ENCODE results near the gene RPP25L. TPM values are rescaled to one million over a fixed set of nuclear protein-coding genes. Genes with fewer than 3 reads are reported as not detected.
A peak's percentile ranks its signal among the peaks of the same experiment; 100 is the strongest.

The RPP25L gene
- total RNA-seq (2021) (24.5 to 35.9 TPM (median 31.4 TPM) in 3 replicates), Bru-seq, nascent RNA (percentile 78 among the genes with signal in this experiment)
- long read RNA-seq, experiment 1, transcript RPP25L-201 (2 exons, 1,092 nt): minor isoform, 13 of 41 reads
- long read RNA-seq, experiment 1, transcript RPP25L-202 (2 exons, 888 nt): major isoform, 25 of 41 reads
- long read RNA-seq, experiment 1, partial matches to known transcripts: 3 of 41 reads
- long read RNA-seq, experiment 1, other reads (novel, unspliced or antisense): 0 of 41 reads
- long read RNA-seq, experiment 2, transcript RPP25L-202 (2 exons, 888 nt): major isoform, 13 of 39 reads
- long read RNA-seq, experiment 2, partial matches to known transcripts: 21 of 39 reads
- long read RNA-seq, experiment 2, other reads (novel, unspliced or antisense): 1 of 39 reads
- long read RNA-seq, experiment 3, transcript RPP25L-202 (2 exons, 888 nt): major isoform, 36 of 59 reads
- long read RNA-seq, experiment 3, transcript RPP25L-201 (2 exons, 1,092 nt): minor isoform, 18 of 59 reads
- long read RNA-seq, experiment 3, partial matches to known transcripts: 0 of 59 reads
- long read RNA-seq, experiment 3, other reads (novel, unspliced or antisense): 5 of 59 reads

DNA sequence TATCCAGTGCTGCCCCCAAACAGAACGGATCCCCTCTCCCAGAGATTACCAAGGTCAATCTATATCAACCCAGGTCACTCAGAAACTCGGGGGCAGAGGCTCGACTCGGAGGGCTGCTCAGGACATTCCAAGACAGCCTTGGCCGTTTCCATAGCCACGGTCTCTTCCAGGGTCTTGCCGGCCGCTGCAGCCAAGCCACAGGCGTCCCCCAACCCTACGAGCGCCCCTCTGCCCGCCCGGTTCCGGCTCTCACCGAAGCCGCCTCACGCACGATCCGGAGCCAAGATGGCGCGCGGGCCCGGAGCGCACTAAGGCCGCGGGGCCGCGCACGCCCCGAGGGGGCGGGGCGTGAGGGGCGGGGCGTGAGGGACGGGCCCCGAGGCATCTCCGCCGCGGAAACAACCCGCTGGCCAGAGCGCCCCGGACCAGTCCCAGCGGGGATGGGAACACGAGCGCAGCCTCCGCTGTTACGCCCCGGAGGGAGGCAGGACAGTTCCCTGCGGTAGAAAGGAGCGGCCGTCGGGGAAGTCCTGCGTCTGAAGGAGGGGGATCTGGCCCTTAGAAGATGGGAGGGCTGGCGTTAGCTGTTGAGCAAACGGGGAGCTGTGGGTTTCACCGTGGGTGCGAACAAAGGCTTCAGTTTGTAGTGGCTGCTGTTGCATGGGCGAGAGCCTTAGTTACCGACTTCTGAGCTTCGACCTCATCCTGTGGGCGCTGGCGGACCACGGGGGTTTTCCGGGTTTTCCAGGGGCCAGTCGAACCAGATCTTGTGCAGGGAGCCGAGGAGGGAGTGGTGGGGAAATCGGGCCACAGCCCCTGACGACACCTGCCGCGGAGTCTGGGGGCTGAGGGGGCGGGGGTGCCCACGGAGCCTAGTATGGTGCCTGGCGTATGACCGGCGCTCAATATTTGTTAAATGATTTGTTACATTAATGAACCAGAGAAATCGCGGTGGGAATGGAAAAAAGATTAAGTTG, at the start of gene RPP25L:
RPP25L (minus strand) TSS at position 287 of the 977 bp plus-strand sequence. CDS start 801 bp downstream, outside the sequence.
- H3K4me3 Mint-ChIP-seq: peak within 1 kb of the TSS; percentile 82
- H3K27ac Mint-ChIP-seq: peak within 1 kb of the TSS; percentile 82
- DNase-seq (ENCODE audit: low spot score) (peak; percentile 83), ATAC-seq (peak; percentile 86)
- H3K36me3 Mint-ChIP-seq: no peaks in the 10 kb centered on the region
- H3K27me3 Mint-ChIP-seq (ENCODE audit: low read depth): peaks cover 11% of the 10 kb centered on the region
- peaks cover 20% of the 10 kb centered on the region for H3K4me1 Mint-ChIP-seq
- TF ChIP-seq TEAD4 (CRISPR knock-in tag; IDR thresholded peaks at IDR 0.05): no peak
- peak; percentile 39; the same call in 1 of the 2 replicates for TF ChIP-seq USF1 (CRISPR knock-in tag; IDR thresholded peaks at IDR 0.05)
- TF ChIP-seq CREM (CRISPR knock-in tag; IDR thresholded peaks at IDR 0.05): 0 out of 2 replicates have a peak, but pooled peaks have one; percentile 23
- TF ChIP-seq SMAD4 (CRISPR knock-in tag; IDR thresholded peaks at IDR 0.05): no peak
- TF ChIP-seq EMX1 (CRISPR knock-in tag; IDR thresholded peaks at IDR 0.05): no peak
- peak; percentile 28; the same call in 1 of the 2 replicates for TF ChIP-seq USF2 (CRISPR knock-in tag; IDR thresholded peaks at IDR 0.05)
- TF ChIP-seq, protein P1, sequence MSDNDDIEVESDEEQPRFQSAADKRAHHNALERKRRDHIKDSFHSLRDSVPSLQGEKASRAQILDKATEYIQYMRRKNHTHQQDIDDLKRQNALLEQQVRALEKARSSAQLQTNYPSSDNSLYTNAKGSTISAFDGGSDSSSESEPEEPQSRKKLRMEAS (CRISPR knock-in tag; IDR thresholded peaks at IDR 0.05): peak; percentile 63; the same call in 1 of the 2 replicates
- TF ChIP-seq E2F5 (CRISPR knock-in tag; IDR thresholded peaks at IDR 0.05): peak; percentile 68
- peak; percentile 34 for TF ChIP-seq ETV6 (CRISPR knock-in tag; IDR thresholded peaks at IDR 0.05)
- TF ChIP-seq ESRRA (CRISPR knock-in tag; IDR thresholded peaks at IDR 0.05; ENCODE audit: borderline replicate concordance): 0 out of 2 replicates have a peak, but pooled peaks have one; percentile 55
- 0 out of 2 replicates have a peak, but pooled peaks have one; percentile 55 for TF ChIP-seq KAT7 (CRISPR knock-in tag; IDR thresholded peaks at IDR 0.05; ENCODE audit: borderline replicate concordance)
- TF ChIP-seq SP1 (CRISPR knock-in tag; conservative IDR thresholded peaks at IDR 0.05): peak; percentile 82
- TF ChIP-seq, protein P2, sequence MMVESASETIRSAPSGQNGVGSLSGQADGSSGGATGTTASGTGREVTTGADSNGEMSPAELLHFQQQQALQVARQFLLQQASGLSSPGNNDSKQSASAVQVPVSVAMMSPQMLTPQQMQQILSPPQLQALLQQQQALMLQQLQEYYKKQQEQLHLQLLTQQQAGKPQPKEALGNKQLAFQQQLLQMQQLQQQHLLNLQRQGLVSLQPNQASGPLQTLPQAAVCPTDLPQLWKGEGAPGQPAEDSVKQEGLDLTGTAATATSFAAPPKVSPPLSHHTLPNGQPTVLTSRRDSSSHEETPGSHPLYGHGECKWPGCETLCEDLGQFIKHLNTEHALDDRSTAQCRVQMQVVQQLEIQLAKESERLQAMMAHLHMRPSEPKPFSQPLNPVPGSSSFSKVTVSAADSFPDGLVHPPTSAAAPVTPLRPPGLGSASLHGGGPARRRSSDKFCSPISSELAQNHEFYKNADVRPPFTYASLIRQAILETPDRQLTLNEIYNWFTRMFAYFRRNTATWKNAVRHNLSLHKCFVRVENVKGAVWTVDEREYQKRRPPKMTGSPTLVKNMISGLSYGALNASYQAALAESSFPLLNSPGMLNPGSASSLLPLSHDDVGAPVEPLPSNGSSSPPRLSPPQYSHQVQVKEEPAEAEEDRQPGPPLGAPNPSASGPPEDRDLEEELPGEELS (CRISPR knock-in tag; IDR thresholded peaks at IDR 0.05): 0 out of 2 replicates have a peak, but pooled peaks have one; percentile 47
- TF ChIP-seq HMGXB4 (CRISPR knock-in tag; IDR thresholded peaks at IDR 0.05): peak; percentile 85; the same call in 1 of the 2 replicates
- peak; percentile 62 for TF ChIP-seq PRDM15 (CRISPR knock-in tag; IDR thresholded peaks at IDR 0.05)
- no peak for TF ChIP-seq ZNF423 (CRISPR knock-in tag; IDR thresholded peaks at IDR 0.05)
- no peak for TF ChIP-seq ZNF396 (CRISPR knock-in tag; IDR thresholded peaks at IDR 0.05; ENCODE audit: borderline replicate concordance)
- TF ChIP-seq GABPB1 (CRISPR knock-in tag; IDR thresholded peaks at IDR 0.05): 0 out of 2 replicates have a peak, but pooled peaks have one; percentile 30
- TF ChIP-seq FOXK1 (CRISPR knock-in tag; IDR thresholded peaks at IDR 0.05): 0 out of 2 replicates have a peak, but pooled peaks have one; percentile 25
- peak; percentile 53; the same call in 1 of the 2 replicates for TF ChIP-seq TEAD1 (CRISPR knock-in tag; IDR thresholded peaks at IDR 0.05)
- H3K9me3 Mint-ChIP-seq: no peaks in the 10 kb centered on the region
- ChIA-PET CTCF (interaction anchor here (0.5 to 3.6 kb wide), 18 partner anchors 8 to 1552 kb away, joined by 3 to 19 read pairs (median 4); partner anchors contain the start of genes DCTN3 and SIGMAR1), POLR2A (interaction anchor here (1.0 kb wide), 1 partner anchor 26 kb away, joined by 3 read pairs; the partner anchor contains the start of gene SIGMAR1)
